B cell (primary cell): ENCODE measurements around the gene ABCA1.

Experiments
- EZH2 ChIP-seq: IDR thresholded peaks from 2 replicates; pipeline ENCODE4 v1.6.1; 2012; ENCODE audit warnings: borderline replicate concordance, low read depth, mild to moderate bottlenecking, moderate library complexity, low read length; ENCODE audit not compliant: insufficient read depth, poor library complexity, severe bottlenecking
- TF ChIP-seq, protein P1 (sequence below): fragments of 200-600 bp; IDR thresholded peaks from one replicate; pipeline ENCODE4 v1.8.0; 2022; ENCODE audit warnings: antibody characterized with exemption, mild to moderate bottlenecking

DNA sequence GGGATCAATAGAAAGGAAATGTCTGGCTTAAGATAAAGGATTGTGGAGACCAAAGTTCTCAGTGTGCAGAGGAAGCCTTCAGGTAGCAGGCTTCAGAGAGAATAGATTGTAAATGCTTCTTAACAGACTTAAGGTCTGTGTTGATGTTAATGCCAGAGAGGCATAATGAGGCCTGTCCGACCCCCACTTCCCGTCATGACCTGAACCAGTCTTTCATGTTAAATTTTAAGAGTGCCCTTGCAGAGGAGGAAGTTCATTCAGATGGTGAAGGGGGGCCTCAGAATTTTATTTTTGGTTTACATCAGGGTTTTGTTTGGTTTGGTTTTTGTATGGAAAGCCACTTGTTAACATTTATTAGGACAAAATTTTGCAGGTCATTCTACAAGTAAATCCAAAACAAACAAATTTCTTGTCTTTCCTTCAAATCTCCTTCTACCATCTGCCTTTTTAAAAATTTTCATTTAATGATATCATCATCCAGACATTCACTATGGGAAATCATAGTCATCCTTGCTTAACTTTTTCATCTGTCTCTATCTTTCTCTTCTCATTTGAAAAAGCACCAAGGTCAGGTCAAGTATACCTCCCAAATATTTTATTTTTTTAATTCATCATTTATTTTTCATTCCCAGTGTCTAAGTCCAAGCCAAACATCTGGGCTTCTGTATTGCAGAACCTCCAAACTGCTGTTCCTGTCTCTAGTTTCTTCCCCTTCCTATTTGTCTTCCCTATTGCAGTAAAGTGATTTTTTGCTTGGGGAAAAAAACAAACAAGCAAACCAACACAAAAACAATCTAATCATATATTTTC lies 6.9 kb upstream of the ABCA1 start:
- TF ChIP-seq, protein P1, sequence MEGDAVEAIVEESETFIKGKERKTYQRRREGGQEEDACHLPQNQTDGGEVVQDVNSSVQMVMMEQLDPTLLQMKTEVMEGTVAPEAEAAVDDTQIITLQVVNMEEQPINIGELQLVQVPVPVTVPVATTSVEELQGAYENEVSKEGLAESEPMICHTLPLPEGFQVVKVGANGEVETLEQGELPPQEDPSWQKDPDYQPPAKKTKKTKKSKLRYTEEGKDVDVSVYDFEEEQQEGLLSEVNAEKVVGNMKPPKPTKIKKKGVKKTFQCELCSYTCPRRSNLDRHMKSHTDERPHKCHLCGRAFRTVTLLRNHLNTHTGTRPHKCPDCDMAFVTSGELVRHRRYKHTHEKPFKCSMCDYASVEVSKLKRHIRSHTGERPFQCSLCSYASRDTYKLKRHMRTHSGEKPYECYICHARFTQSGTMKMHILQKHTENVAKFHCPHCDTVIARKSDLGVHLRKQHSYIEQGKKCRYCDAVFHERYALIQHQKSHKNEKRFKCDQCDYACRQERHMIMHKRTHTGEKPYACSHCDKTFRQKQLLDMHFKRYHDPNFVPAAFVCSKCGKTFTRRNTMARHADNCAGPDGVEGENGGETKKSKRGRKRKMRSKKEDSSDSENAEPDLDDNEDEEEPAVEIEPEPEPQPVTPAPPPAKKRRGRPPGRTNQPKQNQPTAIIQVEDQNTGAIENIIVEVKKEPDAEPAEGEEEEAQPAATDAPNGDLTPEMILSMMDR, result no peak
- no peak for TF ChIP-seq EZH2
